ENCODE data around the gene ADORA1. TPM values are rescaled to one million over a fixed set of nuclear protein-coding genes. Genes with fewer than 3 reads are reported as not detected.
A peak's percentile ranks its signal among the peaks of the same experiment; 100 is the strongest.

The ADORA1 gene
- total and polyA plus RNA-seq, 2 of the 13 experiments (the other 11 are each of a cell fraction or from before 2014, with no cell fraction given): 0.11 TPM; not detected in 1

DNA sequence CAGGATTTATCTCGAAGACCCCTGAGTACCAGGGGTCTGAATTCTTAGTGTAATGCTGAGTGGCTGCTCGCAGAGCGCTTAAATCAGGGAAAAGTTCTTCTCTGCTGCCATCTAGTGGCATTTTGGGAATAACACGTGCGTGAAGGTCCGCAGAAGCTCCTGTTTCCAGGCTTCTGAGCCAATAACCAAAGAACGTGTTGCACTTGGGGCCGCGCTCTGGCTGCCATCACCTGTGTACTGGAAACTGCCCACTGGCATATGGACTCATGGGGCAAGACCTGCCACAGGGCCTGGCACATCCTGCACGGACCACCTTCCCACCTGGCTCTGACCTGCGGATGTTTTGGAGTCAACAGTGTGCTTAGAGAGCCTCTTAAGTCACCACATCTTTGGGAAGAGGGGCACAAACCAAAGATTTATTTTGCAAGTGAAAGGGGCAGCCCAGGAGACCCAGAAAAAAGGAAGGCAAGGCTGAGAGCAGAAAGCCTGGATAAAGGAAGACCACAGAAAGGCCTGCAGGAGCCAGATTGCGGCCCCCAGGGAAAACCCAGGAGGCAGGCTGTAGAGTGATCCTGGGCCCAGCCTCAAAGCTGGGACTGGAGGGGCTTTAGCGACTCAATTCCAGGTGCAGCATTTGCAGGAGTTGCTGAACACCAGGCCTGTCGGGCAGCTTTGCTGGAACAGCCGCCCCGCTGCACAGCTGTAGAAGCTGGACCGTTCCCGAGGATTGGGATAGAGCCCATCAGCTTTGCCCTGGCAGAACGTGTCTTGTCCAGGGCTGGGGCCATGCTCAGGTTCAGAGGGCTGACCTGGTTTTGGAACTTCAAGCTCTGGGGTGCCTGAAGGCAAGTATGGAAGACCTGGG, 89.0 kb downstream of the ADORA1 start:
- BruUV-seq (replicated peaks): no TSS peak
- intact Hi-C loops (cut with micrococcal nuclease; ENCODE audit: unreplicated experiment): loop anchor here (1.0 to 5.0 kb wide), 3 partner anchors 50 to 179 kb away; no protein-coding TSS in a partner anchor
- peak; percentile 53 for DNase-seq (ENCODE audit: low spot score)
- peaks cover 5% of the 10 kb centered on the region for H3K4me1 ChIP-seq (ENCODE audit: insufficient read depth, low read length)
- H3K9ac ChIP-seq (ENCODE audit: insufficient read depth, low read depth, low read length): no peak overlapping the region
- no peak overlapping the region for H2AFZ ChIP-seq (ENCODE audit: low read length)
- H3K27me3 ChIP-seq (ENCODE audit: control insufficient read depth in 1 of 2, insufficient read depth in 2 of 2, low read length in 2 of 2): peaks cover 0 to 22% of the 10 kb centered on the region in 2 experiments; a peak in 3 of 5 replicates
- no peaks in the 10 kb centered on the region for H4K20me1 ChIP-seq (ENCODE audit: insufficient read depth, low read length)
- CTCF ChIA-PET (ENCODE audit: low intra/inter-chr PET ratio, low total read pairs): interaction anchor here (1.2 to 2.4 kb wide), 4 partner anchors 50 to 178 kb away, joined by 3 to 17 read pairs (median 14); no protein-coding TSS in a partner anchor
- no peak overlapping the region for H3K4me3 ChIP-seq (replicated peaks in 1 of 3; ENCODE audit: insufficient read depth in 1 of 3, low read depth in 2 of 3, low read length in 3 of 3)
- H3K79me2 ChIP-seq (ENCODE audit: insufficient read depth, low read length): no peaks in the 10 kb centered on the region
- 9% methylated on average over 11 of the region's 19 CpGs for WGBS (ENCODE audit: low lambda C conversion rate)
- in situ Hi-C loops (cut with HindIII; ENCODE audit: extremely low pct_ligation_motif_present, low pct_unique_long_range_greater_than_20kb): loop anchor here (5.0 kb wide), 3 partner anchors 49 to 179 kb away; no protein-coding TSS in a partner anchor
- POLR2A ChIA-PET: interaction anchor here (0.6 kb wide), 1 partner anchor 86 kb away, joined by 3 read pairs; no protein-coding TSS in a partner anchor
- H3K27ac ChIP-seq (ENCODE audit: extremely low read length, insufficient read depth, low read length): no peak overlapping the region
- no peaks in the 10 kb centered on the region for H3K36me3 ChIP-seq (replicated peaks in 1 of 2; ENCODE audit: control insufficient read depth in 1 of 2, insufficient read depth in 2 of 2, low read length in 2 of 2)
- no peaks in the 10 kb centered on the region for H3K9me3 ChIP-seq (ENCODE audit: low read length)
- FAIRE-seq: peak; percentile 79
- H3K4me2 ChIP-seq (ENCODE audit: low read depth, low read length): no peak overlapping the region
- ATAC-seq: peak; percentile 84
- no peak for TF ChIP-seq ZNF614 (CRISPR knock-in tag; IDR thresholded peaks at IDR 0.05; ENCODE audit: borderline replicate concordance)
- TF ChIP-seq, protein P1, sequence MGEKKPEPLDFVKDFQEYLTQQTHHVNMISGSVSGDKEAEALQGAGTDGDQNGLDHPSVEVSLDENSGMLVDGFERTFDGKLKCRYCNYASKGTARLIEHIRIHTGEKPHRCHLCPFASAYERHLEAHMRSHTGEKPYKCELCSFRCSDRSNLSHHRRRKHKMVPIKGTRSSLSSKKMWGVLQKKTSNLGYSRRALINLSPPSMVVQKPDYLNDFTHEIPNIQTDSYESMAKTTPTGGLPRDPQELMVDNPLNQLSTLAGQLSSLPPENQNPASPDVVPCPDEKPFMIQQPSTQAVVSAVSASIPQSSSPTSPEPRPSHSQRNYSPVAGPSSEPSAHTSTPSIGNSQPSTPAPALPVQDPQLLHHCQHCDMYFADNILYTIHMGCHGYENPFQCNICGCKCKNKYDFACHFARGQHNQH (CRISPR knock-in tag; IDR thresholded peaks at IDR 0.05): no peak
- TF ChIP-seq TAF1 (CRISPR knock-in tag; IDR thresholded peaks at IDR 0.05): no peak
- TF ChIP-seq HOXA7 (CRISPR knock-in tag; IDR thresholded peaks at IDR 0.05): no peak
- peak; percentile 85 for TF ChIP-seq CTCF (CRISPR knock-in tag; IDR thresholded peaks at IDR 0.05)
- no peak for TF ChIP-seq NFKB2 (CRISPR knock-in tag; IDR thresholded peaks at IDR 0.05; ENCODE audit: borderline replicate concordance)
- no peak for TF ChIP-seq NFAT5 (CRISPR knock-in tag; IDR thresholded peaks at IDR 0.05)
- TF ChIP-seq MAX (IDR thresholded peaks at IDR 0.05): peak; percentile 46; the same call in 1 of the 2 replicates
- no peak for TF ChIP-seq GZF1 (CRISPR knock-in tag; IDR thresholded peaks at IDR 0.05)
- TF ChIP-seq TBL1XR1 (IDR thresholded peaks at IDR 0.05; ENCODE audit: borderline replicate concordance, low read length, partially characterized antibody): no peak
- TF ChIP-seq SKI (IDR thresholded peaks at IDR 0.05; ENCODE audit: partially characterized antibody): no peak
- peak; percentile 30; the same call in 1 of the 2 replicates for TF ChIP-seq PPARG (CRISPR knock-in tag; conservative IDR thresholded peaks at IDR 0.05)
- TF ChIP-seq POLR2A (IDR thresholded peaks at IDR 0.05; ENCODE audit: insufficient read depth in 1 of 2, low read depth in 2 of 2, low read length in 2 of 2): no peak
- TF ChIP-seq ZNF235 (CRISPR knock-in tag; IDR thresholded peaks at IDR 0.05; ENCODE audit: borderline replicate concordance): no peak
- TF ChIP-seq ZNF674 (CRISPR knock-in tag; IDR thresholded peaks at IDR 0.05; ENCODE audit: low read depth): no peak

All from HepG2 (cell line).